Measurements from ENCODE around the gene NGLY1. TPM values are rescaled to one million over a fixed set of nuclear protein-coding genes. Genes with fewer than 3 reads are reported as not detected.

The NGLY1 gene, protein sequence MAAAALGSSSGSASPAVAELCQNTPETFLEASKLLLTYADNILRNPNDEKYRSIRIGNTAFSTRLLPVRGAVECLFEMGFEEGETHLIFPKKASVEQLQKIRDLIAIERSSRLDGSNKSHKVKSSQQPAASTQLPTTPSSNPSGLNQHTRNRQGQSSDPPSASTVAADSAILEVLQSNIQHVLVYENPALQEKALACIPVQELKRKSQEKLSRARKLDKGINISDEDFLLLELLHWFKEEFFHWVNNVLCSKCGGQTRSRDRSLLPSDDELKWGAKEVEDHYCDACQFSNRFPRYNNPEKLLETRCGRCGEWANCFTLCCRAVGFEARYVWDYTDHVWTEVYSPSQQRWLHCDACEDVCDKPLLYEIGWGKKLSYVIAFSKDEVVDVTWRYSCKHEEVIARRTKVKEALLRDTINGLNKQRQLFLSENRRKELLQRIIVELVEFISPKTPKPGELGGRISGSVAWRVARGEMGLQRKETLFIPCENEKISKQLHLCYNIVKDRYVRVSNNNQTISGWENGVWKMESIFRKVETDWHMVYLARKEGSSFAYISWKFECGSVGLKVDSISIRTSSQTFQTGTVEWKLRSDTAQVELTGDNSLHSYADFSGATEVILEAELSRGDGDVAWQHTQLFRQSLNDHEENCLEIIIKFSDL
- total RNA-seq = 23.4 and 31.7 TPM in 2 replicates

DNA sequence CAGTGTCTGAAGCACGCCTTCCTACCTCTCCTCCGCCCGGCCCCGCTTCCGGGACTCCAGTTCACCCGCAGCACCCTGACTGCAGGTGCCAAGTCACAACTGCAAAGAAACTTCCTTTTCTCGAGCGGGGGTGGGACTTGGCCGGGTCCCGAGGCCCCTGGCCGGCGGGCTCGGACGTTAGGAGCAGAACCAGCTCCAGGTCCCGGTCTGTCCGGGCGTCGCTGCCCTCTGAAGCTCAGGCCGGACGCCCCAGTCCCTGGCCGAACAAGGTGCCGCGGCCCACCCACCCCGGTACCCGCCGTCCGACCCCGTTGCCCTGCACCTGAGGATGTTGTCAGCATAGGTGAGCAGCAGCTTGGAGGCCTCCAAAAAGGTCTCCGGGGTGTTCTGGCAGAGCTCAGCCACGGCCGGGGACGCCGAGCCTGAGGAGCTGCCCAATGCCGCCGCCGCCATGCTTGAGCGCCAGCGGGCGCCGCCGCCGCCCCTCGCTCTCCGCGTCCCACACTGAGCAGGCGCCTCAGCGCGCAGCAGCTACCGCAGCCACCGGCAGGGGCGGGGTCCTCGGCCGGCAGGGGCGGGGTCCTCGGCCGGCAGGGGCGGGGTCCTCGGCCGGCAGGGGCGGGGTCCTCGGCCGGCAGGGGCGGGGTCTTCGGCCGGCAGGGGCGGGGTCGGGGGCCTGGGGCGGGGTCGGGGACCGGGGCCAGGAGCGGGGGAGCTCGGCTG is at the start of gene NGLY1:
NGLY1 (minus strand) TSS at position 506 of the 723 bp plus-strand sequence; CDS start at position 453, 53 bp downstream.

DNA sequence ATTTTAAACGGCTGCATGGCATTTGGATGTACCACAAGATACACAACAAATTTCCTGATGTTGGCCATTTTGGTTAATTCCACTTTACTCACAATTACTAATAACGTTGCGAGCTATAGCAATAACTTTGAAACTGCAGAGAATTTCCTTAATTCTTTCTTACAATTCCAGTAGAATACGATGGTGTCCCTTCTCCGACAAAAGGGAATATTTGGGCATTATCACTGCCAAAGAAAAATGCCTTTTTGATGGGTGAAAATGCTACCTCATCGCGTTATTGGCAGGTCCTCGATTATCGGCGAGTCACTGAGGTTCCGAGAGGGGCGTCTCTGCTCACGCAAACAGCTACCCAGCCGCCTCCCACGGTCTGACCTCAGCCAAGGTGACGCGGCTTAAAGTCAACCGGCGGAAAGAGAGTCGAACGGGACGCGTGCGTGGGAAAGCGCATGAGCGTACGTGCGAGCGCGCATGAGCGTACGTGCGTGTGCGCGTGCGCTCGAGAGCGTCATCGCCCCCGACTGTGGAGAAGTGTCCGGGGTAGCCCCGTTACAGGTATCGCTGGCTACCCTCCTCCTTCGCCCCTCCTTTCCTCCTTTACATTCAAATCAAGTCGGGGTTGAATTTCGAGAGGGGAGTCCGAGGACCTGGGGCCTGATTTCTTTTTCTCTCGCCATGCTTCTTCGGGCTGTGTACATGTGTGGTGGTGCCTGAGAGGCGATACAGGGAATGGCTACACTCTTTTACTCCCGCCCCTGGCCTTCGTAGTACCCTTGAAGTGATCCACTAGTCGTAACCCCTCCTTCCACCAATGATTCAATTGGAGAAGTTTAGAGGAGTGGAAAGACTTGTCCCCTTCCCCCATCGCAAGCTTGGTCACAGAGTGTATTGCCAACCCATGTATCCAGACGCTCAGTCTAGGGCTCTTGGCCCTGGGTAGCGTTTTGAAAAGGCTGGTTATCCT is 6.6 kb upstream of the NGLY1 start, which contains the start of gene OXSM:
OXSM (plus strand) TSS at position 495 of the 961 bp plus-strand sequence. CDS start 931 bp downstream, outside the sequence.

Other genes starting within 250 kb of the NGLY1 start
- gene TOP2B, start 118.5 kb downstream of the NGLY1 start, total RNA-seq = 52.2 and 78.9 TPM in 2 replicates
- 11.3 and 11.8 TPM in 2 replicates for gene OXSM, start 6.6 kb upstream of the NGLY1 start, total RNA-seq

Measured in myometrial cell (primary cell).